Coronary artery (tissue), 2 donors: ENCODE data around the gene AMPH.
"Not testable (repeated sequence)": the region's sequence is repeated elsewhere in the genome, so short reads cannot be mapped to it uniquely, and the experiment has no call there.

Experiments used
- DNase-seq: peaks from one replicate; pipeline ENCODE4 v3.0.0-alpha.2; 2017; ENCODE audit warnings: low spot score
- H3K27ac ChIP-seq, 2 donors: fragments of 200-600 bp; sonication (generic); one replicate each; pipeline ENCODE4 v1.5.1; 2016 to 2019
- H3K4me3 ChIP-seq: fragments of 200-600 bp; sonication (generic); 2 replicates; pipeline ENCODE4 v1.5.1; 2016; ENCODE audit warnings: mild to moderate bottlenecking, moderate library complexity
- CTCF ChIP-seq: fragments of 200-600 bp; sonication (generic); IDR thresholded peaks from one replicate; pipeline ENCODE4 v1.5.1; 2019; ENCODE audit warnings: antibody characterized with exemption

Gene AMPH

DNA sequence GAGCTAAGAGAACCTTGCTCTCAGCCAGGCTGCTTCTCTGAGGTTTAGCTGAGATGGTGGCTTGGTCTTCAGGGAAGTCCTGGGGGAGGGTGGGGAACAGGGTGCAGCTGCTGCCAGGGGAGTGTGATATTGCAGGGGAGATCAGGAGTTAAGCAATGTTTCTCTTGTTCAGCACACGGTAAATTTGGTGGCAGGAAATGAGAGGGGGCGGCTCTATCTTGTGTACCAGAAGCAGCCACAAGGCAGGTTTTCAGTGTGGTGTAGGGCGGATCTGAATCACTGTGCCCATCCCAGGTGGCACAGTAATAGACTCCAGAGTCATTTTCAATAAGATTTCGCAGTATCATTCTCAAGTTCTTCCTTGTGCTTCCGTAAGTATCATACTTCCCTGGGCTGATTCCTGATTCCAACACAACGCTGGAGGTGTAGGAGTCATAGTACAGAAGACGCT, 277.7 kb downstream of the AMPH start:
- DNase-seq, H3K27ac ChIP-seq, H3K4me3 ChIP-seq: not testable (repeated sequence)

- Histone ChIP-seq H3K27ac (no peak overlapping the region), H3K4me3 (no peak overlapping the region)
- no peak for DNase-seq
- no peak for TF ChIP-seq CTCF
Measured at GRCh38 chr7:38351601-38352000, 279.6 kb downstream of the AMPH start.

DNA sequence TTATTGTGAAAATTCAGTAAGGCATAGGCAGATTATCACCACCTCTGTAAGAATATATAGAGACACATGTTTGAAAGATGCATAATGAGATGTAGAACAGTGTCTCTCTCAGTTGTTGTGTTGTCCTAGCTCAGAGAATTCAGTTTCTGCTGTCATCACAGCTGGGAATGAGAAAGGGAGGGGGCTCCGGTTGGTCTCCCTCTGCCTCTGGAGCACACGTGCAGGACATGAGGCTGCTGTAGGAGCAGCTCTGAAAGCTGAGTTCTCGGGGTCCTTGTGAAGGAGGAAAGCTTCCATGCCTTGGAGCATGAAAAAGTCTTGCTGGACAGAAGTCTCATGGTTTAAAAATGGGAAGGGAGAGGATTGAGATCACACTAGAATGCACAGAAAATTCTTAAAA, 280.4 kb downstream of the AMPH start:
- H3K27ac ChIP-seq, H3K4me3 ChIP-seq, DNase-seq: not testable (repeated sequence)

DNA sequence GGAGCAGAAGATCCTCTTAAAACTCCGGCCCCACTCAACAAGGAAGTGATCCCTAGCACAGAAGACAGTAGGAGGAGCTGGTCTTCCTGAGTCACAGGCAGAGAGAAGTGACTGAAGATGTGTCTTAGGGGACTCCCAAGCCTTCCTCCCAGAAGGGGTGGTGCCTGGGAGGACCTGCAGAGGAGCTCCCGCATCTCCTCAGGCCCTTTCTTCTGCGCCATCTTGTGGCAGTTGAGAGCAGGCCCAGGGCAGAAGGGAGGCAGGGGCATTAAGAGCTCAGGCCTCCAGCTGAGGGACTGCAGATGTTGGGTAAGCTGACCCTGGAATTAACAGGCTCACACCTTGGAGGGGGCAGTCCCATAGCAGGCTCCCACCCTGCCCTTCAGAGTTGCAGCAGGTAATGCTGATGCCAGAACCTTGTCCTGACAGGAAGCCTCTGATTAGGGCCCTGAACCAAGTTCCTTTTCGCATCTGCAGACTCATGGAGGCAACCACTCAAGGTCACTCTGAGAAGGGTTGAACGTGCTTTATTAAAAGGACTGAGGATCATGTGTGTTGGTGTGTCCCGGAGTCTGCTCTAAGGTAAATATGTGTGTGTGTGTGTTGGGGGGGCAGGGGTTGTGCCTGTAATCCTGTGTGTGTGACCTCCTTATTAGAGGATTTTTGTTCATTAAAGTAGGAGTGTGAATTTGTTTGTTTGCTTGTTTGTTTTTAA, 281.1 kb downstream of the AMPH start:
- not testable (repeated sequence) for H3K4me3 ChIP-seq, DNase-seq
- peak overlapping the region in 1 of 2 donors; percentile 19 for H3K27ac ChIP-seq

DNA sequence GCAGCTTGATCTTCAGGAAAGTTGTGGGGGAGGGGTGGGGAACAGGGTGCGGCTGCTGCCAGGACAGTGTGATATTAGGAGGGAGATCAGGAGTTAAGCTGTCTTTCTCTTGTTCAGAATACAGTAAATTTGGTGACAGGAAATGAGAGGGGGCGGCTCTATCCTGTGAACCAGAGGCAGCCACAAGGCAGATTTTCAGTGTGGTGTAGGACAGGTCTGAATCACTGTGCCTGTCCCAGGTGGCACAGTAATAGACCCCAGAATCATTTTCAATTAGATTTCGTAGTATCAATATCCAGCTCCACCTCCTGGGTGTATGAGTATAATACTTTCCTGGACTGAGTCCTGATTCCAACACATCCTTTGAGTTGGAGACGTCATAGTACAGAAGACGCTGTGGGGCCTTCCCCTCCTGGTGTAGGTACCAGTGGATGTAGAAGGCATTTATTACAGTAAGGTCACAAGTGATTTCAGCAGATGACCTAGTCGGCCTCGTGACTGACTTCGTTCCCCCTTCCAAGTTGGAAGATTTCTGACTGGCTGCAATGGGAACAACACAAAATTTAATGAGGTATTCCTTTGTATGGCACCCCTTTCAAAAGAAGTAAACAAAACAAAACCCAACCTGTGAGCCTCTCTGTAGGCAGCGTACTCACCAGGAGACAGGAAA, 281.9 kb downstream of the AMPH start:
- not testable (repeated sequence) for DNase-seq, H3K4me3 ChIP-seq
- peak overlapping the region in 1 of 2 donors; percentile 19 for H3K27ac ChIP-seq

DNA sequence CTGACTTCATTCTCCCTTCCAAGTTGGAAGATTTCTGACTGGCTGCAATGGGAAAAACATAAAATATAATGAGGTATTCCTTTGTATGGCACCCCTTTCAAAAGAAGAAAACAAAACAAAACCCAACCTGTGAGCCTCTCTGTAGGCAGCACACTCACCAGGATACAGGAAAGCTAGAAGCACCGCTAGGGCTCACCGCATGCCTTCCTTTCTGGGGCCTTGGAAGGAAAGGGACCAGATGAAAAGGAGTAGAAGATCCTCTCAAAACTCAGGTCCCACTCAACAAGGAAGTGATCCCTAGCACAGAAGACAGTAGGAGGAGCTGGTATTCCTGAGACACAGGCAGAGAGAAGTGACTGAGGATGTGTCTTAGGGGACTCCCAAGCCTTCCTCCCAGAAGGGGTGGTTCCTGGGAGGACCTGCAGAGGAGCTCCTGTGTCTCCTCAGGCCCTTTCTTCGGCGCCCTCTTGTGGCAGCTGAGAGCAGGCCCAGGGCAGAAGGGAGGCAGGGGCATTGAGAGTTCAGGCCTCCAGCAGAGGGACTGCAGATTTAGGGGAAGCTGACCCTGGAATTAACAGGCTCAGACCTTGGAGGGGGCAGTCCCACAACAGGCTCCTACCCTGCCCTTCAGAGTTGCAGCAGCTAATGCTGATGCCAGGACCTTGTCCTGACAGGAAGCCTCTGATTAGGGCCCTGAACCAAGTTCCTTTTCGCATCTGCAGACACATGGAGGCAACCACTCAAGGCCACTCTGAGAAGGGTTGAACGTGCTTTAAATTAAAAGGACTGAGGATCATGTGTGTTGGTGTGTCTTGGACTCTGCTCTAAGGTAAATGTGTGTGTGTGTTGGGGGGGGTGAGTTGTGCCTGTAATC, 285.6 kb downstream of the AMPH start:
- not testable (repeated sequence) for H3K27ac ChIP-seq, DNase-seq, H3K4me3 ChIP-seq

DNA sequence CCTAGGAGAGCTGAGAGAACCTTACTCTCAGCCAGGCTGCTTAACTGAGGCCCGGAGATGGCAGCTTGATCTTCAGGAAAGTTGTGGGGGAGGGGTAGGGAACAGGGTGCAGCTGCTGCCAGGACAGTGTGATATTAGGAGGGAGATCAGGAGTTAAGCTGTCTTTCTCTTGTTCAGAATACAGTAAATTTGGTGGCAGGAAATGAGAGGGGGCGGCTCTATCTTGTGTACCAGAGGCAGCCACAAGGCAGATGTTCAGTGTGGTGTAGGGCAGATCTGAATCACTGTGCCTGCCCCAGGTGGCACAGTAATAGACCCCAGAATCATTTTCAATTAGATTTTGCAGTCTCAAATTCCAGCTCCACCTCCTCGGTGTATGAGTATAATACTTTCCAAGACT, 286.4 kb downstream of the AMPH start:
- DNase-seq, H3K4me3 ChIP-seq, H3K27ac ChIP-seq: not testable (repeated sequence)

- not testable (repeated sequence) for DNase-seq, H3K27ac ChIP-seq, H3K4me3 ChIP-seq
Measured at GRCh38 chr7:38342135-38342534, 289.0 kb downstream of the AMPH start.

- DNase-seq, H3K4me3 ChIP-seq: not testable (repeated sequence)
- peak overlapping the region in 1 of 2 donors; percentile 49 for H3K27ac ChIP-seq
Measured at GRCh38 chr7:38341172-38341705, 289.9 kb downstream of the AMPH start.

GRCh38 chr7:38339953-38340819, 291.0 kb downstream of the AMPH start:
- TF ChIP-seq CTCF = no peak
- DNase-seq = no peak
- H3K27ac ChIP-seq = no peak overlapping the region
- H3K4me3 ChIP-seq = no peak overlapping the region

- H3K27ac ChIP-seq = peak overlapping the region in 1 of 2 donors; percentile 46
- not testable (repeated sequence) for DNase-seq, H3K4me3 ChIP-seq
Measured at GRCh38 chr7:38336148-38336515, 295.0 kb downstream of the AMPH start.
